ENCODE measurements around the gene MAPKBP1.
"Not testable (repeated sequence)": the region's sequence is repeated elsewhere in the genome, so short reads cannot be mapped to it uniquely, and the experiment has no call there.

Gene MAPKBP1

GRCh38 chr15:41774062-41774881 is at the start of gene MAPKBP1:
MAPKBP1 (plus strand) TSS chr15:41774484; CDS start chr15:41775276, 792 bp downstream.
- peak; percentile 98 for DNase-seq

- no peak for DNase-seq
Measured at GRCh38 chr15:41727143-41727542, 47.1 kb upstream of the MAPKBP1 start.

GRCh38 chr15:41728061-41728460 is 46.2 kb upstream of the MAPKBP1 start:
- DNase-seq, result not testable (repeated sequence)

GRCh38 chr15:41730543-41730942 is 43.7 kb upstream of the MAPKBP1 start:
- no peak for DNase-seq

GRCh38 chr15:41732483-41732882 is 41.8 kb upstream of the MAPKBP1 start:
- no peak for DNase-seq

GRCh38 chr15:41734079-41734478 is 40.2 kb upstream of the MAPKBP1 start:
- DNase-seq, result no peak

GRCh38 chr15:41735046-41735445 is 39.2 kb upstream of the MAPKBP1 start:
- no peak for DNase-seq

- DNase-seq, result not testable (repeated sequence)
Measured at GRCh38 chr15:41735492-41735891, 38.8 kb upstream of the MAPKBP1 start.

- no peak for DNase-seq
Measured at GRCh38 chr15:41746802-41747201, 27.5 kb upstream of the MAPKBP1 start.

GRCh38 chr15:41756198-41756597 is 18.1 kb upstream of the MAPKBP1 start:
- no peak for DNase-seq

GRCh38 chr15:41772720-41773331 is 1.5 kb upstream of the MAPKBP1 start:
- peak; percentile 36 to 60 for DNase-seq

- DNase-seq, result no peak
Measured at GRCh38 chr15:41773332-41773728, 954 bp upstream of the MAPKBP1 start.

GRCh38 chr15:41773729-41774061 is 589 bp upstream of the MAPKBP1 start:
- DNase-seq, result no peak

- DNase-seq, result peak in 1 of 2 experiments; percentile 14
Measured at GRCh38 chr15:41774882-41775417, 666 bp downstream of the MAPKBP1 start.

- DNase-seq, result no peak
Measured at GRCh38 chr15:41775651-41776050, 1.4 kb downstream of the MAPKBP1 start.

- DNase-seq, result no peak
Measured at GRCh38 chr15:41777421-41777973, 3.2 kb downstream of the MAPKBP1 start.

GRCh38 chr15:41778521-41778920 is 4.2 kb downstream of the MAPKBP1 start:
- no peak for DNase-seq

- no peak for DNase-seq
Measured at GRCh38 chr15:41779662-41780157, 5.4 kb downstream of the MAPKBP1 start.

GRCh38 chr15:41780266-41780665 is 6.0 kb downstream of the MAPKBP1 start:
- no peak for DNase-seq

GRCh38 chr15:41780727-41781126 is 6.4 kb downstream of the MAPKBP1 start:
- DNase-seq, result no peak

- no peak for DNase-seq
Measured at GRCh38 chr15:41782371-41783282, 8.3 kb downstream of the MAPKBP1 start.

GRCh38 chr15:41783296-41783695 is 9.0 kb downstream of the MAPKBP1 start:
- DNase-seq, result no peak

GRCh38 chr15:41788262-41788661 is 14.0 kb downstream of the MAPKBP1 start:
- DNase-seq, result no peak

Data from activated CD4-positive, alpha-beta T cell treated with anti-CD3 and anti-CD28 coated beads, Interleukin-2, amount 50 U/mL, for 48 hours (primary cell).